OCI-LY3 (cell line): ENCODE results near the gene CORT.

Experiments
- EZH2phosphoT487 ChIP-seq: fragments of 200-600 bp; shearing (Covaris generic); IDR thresholded peaks from 2 replicates; pipeline ENCODE4 v1.6.1; 2018; ENCODE audit warnings: antibody characterized with exemption, mixed run types, low read depth
- TF ChIP-seq, protein P1 (sequence below): fragments of 200-600, 300-600 bp; sonication (generic); IDR thresholded peaks from 2 replicates; pipeline ENCODE4 v1.5.1; 2014; ENCODE audit warnings: antibody characterized with exemption, low read length, low read depth

DNA sequence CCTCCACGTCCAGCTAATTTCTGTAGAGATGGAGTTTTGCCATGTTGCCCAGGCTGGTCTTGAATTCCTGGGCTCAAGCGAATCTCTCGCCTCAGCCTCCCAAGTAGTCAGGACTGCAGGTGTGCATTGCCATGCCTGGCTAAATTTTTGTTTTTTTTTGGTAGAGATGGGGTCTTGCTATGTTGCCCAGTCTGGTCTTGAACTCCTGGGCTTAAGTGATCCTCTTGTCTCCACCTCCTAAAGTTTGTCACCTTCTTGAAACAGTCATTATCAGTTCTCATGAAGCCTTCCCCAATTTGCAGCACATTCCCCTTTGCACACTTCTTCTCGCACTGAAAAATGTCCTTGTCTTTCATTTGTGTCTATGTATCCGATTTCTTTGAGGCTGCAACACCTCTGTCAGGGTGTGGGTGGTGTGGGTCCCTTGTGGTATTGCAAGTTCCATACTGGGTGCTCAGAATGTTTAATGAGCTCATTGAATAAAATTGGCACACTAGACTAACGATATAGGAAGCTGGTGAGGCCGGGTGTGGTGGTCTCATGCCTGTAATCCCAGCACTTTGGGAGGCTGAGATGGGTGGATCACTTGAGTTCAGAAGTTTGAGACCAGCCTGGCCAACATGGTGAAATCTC lies 2.9 kb upstream of the CORT start:
- TF ChIP-seq, protein P1, sequence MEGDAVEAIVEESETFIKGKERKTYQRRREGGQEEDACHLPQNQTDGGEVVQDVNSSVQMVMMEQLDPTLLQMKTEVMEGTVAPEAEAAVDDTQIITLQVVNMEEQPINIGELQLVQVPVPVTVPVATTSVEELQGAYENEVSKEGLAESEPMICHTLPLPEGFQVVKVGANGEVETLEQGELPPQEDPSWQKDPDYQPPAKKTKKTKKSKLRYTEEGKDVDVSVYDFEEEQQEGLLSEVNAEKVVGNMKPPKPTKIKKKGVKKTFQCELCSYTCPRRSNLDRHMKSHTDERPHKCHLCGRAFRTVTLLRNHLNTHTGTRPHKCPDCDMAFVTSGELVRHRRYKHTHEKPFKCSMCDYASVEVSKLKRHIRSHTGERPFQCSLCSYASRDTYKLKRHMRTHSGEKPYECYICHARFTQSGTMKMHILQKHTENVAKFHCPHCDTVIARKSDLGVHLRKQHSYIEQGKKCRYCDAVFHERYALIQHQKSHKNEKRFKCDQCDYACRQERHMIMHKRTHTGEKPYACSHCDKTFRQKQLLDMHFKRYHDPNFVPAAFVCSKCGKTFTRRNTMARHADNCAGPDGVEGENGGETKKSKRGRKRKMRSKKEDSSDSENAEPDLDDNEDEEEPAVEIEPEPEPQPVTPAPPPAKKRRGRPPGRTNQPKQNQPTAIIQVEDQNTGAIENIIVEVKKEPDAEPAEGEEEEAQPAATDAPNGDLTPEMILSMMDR, result no peak
- no peak for TF ChIP-seq EZH2phosphoT487
